GF-D8 (cell line): ENCODE results near the gene DGCR6L.
"Not testable (repeated sequence)": the region's sequence is repeated elsewhere in the genome, so short reads cannot be mapped to it uniquely, and the experiment has no call there.

Source experiments
- DNase-seq: peaks from one replicate; lab custom pipeline; 2025; lab: John Stamatoyannopoulos, UW

The DGCR6L gene

GRCh38 chr22:20308806-20309650 is 10.8 kb downstream of the DGCR6L start:
- not testable (repeated sequence) for DNase-seq

GRCh38 chr22:20307448-20308447 is 12.1 kb downstream of the DGCR6L start:
- not testable (repeated sequence) for DNase-seq

- not testable (repeated sequence) for DNase-seq
These were observed 13.0 kb downstream of the DGCR6L start for GRCh38 chr22:20306646-20307447.

- no peak for DNase-seq
These were observed 13.8 kb downstream of the DGCR6L start for GRCh38 chr22:20305894-20306645.

- DNase-seq = not testable (repeated sequence)
These were observed 14.5 kb downstream of the DGCR6L start for GRCh38 chr22:20305230-20305893.

- DNase-seq = no peak
These were observed 15.2 kb downstream of the DGCR6L start for GRCh38 chr22:20304646-20305045.

GRCh38 chr22:20303229-20303534 is 16.7 kb downstream of the DGCR6L start:
- DNase-seq = not testable (repeated sequence)

- DNase-seq = no peak
These were observed 17.2 kb downstream of the DGCR6L start for GRCh38 chr22:20302438-20303228.

- DNase-seq = no peak
These were observed 20.1 kb downstream of the DGCR6L start for GRCh38 chr22:20299746-20300136.

- no peak for DNase-seq
These were observed 20.8 kb downstream of the DGCR6L start for GRCh38 chr22:20298803-20299745.

- no peak for DNase-seq
These were observed 21.6 kb downstream of the DGCR6L start for GRCh38 chr22:20298110-20298802.

- no peak for DNase-seq
These were observed 22.3 kb downstream of the DGCR6L start for GRCh38 chr22:20297414-20298109.

- no peak for DNase-seq
These were observed 23.3 kb downstream of the DGCR6L start for GRCh38 chr22:20296598-20296997.

- DNase-seq = no peak
These were observed 24.4 kb downstream of the DGCR6L start for GRCh38 chr22:20295262-20296064.

- DNase-seq = no peak
These were observed 27.1 kb downstream of the DGCR6L start for GRCh38 chr22:20292673-20293232.

GRCh38 chr22:20292108-20292507 is 27.8 kb downstream of the DGCR6L start:
- DNase-seq = no peak
